Activated naive CD4-positive, alpha-beta T cell treated with anti-CD3 and anti-CD28 coated beads, Interleukin-2, amount 50 U/mL, for 72 hours (primary cell): ENCODE data around the gene ORC6. TPM values are rescaled to one million over a fixed set of nuclear protein-coding genes. Genes with fewer than 3 reads are reported as not detected.
"Not testable (repeated sequence)": the region's sequence is repeated elsewhere in the genome, so short reads cannot be mapped to it uniquely, and the experiment has no call there.

ENCODE experiments used
- ATAC-seq, 2 donors: fragments of 150-1000 bp; cut with Tn5 transposase; 2 replicates each; pipeline ENCODE4 v1.10.0; 2021; ENCODE audit warnings: mild to moderate bottlenecking in 2 of 2, moderate library complexity in 2 of 2
- DNase-seq, 2 donors: peaks; one replicate each; pipeline ENCODE4 v3.0.0; 2021 to 2022; ENCODE audit warnings: low spot score in 2 of 2
- H3K27ac Mint-ChIP-seq, 2 donors: one replicate each; pipeline ENCODE4 v1.8.0; 2022; ENCODE audit warnings: mild to moderate bottlenecking in 2 of 2, mixed read lengths in 2 of 2
- H3K36me3 Mint-ChIP-seq, 2 donors: one replicate each; pipeline ENCODE4 v1.8.0; 2022; ENCODE audit warnings: mixed read lengths in 2 of 2
- H3K9me3 Mint-ChIP-seq, 2 donors: one replicate each; pipeline ENCODE4 v1.8.0; 2022; ENCODE audit warnings: mixed read lengths in 2 of 2
- total RNA-seq, 2 donors: library from RNA; stranded (reverse); gene quantifications; one replicate each; pipeline ENCODE4 v1.2.3, GENCODE V29; 2022

Gene ORC6, protein sequence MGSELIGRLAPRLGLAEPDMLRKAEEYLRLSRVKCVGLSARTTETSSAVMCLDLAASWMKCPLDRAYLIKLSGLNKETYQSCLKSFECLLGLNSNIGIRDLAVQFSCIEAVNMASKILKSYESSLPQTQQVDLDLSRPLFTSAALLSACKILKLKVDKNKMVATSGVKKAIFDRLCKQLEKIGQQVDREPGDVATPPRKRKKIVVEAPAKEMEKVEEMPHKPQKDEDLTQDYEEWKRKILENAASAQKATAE
- total RNA-seq = 10 to 100 TPM; 42.9 to 64.0 TPM

DNA sequence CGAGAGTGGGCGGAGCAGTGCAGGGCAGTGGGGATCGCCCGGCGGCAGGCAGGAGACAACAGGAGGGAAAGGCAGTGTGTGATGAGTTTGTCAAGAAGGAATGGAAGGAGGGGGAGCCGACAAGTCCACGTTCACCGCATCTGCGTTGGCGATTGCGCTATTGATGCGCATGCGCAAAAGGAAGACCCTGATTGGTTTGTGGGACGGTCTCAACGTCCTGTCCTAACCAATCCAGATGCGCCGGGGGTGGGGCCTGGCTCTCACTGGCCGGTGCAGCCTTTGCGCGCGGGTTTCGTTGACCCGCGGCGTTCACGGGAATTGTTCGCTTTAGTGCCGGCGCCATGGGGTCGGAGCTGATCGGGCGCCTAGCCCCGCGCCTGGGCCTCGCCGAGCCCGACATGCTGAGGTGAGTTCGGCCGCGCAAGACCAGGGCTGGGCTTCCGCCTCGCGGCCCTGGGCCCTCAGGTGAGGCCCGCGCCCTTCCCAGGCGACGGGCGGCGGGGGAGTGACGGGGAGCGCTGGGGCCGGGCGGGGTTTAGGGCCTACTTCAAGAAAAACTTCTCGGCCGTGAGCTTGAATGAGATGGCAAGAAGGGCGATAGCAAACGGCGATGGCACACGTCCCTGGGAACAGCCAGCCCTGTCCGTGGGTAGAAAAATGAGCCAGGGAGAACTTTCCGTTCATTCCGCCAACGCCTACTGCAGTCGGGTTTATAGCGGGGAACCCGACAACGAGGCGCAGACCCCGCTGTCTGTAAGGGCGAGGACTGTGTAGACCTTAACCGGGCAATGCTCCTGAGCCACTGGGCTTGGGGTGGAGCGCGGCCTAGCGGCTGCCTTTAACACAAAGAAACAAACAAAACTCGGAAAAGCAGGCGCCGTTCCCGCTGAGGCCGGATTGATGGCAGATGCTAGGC is at the start of gene ORC6:
ORC6 (plus strand) TSS at position 295 of the 916 bp plus-strand sequence; CDS start at position 342, 47 bp downstream.
- ATAC-seq = peak; percentile 84 to 87
- peak; percentile 93 to 97 for DNase-seq
- Mint-ChIP-seq H3K36me3 (peaks cover 17 to 20% of the 10 kb centered on the region in 2 donors), H3K27ac (no peak within 1 kb of the TSS), H3K9me3 (no peaks in the 10 kb centered on the region)

DNA sequence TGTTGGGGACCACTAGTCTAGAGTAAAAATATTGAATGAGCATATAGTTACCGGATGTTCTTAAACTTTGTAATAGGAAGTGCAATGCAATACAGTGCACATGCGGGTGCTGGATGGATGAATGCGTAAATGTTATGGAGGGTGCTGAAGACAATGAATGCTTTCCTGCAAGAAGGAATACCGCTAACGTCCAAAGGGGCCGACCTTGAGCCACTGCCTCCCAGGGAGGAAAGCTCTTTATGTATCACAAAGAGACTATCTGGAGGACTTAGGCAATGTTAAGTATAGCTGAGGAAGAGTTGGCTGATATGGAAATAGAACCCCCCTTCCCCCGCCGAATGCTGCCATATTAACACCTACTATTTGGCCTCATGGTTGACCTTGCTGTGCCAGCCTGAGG is 40.8 kb upstream of the ORC6 start:
- Mint-ChIP-seq H3K27ac (no peak overlapping the region), H3K36me3 (peaks cover 4 to 8% of the 10 kb centered on the region in 2 donors), H3K9me3 (peaks cover 8% of the 10 kb centered on the region in 2 donors)
- no peak for DNase-seq
- ATAC-seq = no peak

DNA sequence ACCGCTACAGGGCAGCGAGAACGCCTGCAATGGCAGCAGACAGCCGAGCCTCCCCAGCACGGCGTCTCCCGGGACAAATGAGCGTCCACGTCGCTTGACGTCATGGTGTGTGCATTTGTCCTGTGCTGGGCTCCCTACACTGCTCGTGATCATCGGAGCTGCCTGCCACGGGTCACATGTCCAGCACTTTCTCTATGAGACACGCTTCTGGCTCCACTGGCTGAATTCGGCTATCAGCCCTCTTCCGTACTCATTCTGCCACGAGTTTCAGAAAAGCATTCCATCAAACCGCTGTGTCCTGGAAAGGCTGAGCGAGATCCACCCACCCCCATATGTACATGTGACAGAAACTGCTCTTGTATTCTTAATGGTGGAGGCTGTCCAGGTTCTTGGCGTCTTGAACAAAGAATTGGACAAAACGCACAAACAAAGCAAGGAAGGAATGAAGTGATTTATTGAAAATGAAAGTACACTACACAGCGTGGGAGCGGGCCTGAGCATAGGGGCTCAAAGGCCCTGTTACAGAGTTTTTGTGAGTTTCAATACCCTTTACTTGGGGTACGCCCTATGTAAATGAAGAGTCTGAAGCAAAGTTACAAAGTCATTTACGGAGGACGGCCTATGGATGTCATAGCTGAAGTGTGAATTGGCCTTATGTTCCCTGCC is 39.7 kb upstream of the ORC6 start:
- no peak for DNase-seq
- ATAC-seq = no peak
- Mint-ChIP-seq H3K9me3 (peaks cover 0 to 5% of the 10 kb centered on the region in 2 donors), H3K27ac (no peak overlapping the region), H3K36me3 (no peaks in the 10 kb centered on the region)

DNA sequence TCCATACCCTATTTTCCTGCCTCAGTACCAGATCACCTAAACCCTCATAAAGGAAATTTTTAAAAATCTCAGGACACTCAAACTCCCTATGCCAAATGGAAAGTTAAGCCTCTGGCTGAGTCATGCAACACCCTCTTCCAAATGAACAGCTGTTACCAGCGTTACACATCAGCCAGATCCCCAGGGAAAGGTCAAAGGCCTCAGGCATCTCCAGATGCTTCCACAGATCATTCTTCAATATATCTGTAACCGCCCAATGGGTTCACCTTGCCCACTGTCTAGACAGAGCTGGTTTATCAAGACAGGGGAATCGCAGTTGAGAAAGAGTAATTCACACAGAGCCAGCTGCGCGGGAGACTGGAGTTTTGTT is 39.2 kb upstream of the ORC6 start:
- no peaks in the 10 kb centered on the region for H3K36me3 Mint-ChIP-seq
- no peaks in the 10 kb centered on the region for H3K9me3 Mint-ChIP-seq
- no peak for ATAC-seq
- H3K27ac Mint-ChIP-seq = no peak overlapping the region
- DNase-seq = no peak

DNA sequence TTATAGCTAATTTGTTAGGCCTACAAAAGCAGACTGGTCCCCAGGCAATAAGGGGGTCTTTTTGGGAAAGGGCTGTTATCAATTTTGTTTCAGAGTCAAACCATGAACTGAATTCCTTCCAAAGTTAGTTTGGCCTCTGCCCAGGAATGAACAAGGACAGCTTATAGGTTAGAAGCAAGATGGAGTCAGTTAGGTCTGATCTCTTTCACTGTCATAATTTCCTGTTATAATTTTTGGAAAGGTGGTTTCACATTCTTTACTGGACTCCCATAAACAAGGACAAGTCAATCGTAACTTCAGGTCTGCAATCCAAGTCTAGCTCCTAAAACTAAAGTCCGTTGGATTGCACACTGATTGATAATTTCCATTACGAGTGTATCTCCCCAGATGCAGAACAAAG is 38.2 kb upstream of the ORC6 start:
- no peak for ATAC-seq
- Mint-ChIP-seq H3K9me3 (no peaks in the 10 kb centered on the region), H3K36me3 (peaks cover 0 to 4% of the 10 kb centered on the region in 2 donors), H3K27ac (no peak overlapping the region)
- no peak for DNase-seq

DNA sequence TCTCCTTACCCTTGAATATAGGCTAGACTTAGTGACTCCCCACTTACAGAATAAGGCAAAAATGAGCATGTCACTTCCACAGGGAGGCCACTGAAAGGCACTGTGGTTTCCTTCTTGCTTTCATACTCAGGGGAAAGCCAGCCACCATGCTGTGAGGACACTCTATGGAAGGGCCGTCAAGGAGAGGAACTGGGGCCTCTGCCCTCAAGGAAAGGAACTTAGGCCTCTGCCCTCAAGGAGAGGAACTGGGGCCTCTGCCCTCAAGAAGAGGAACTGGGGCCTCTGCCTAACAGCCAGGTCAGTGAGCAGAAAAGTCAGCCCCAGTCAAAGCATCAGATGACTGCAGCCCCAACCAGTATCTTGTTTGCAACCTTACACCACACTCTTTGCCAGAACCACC is 30.5 kb upstream of the ORC6 start:
- H3K27ac Mint-ChIP-seq = peak overlapping the region in 1 of 2 donors; percentile 84
- no peaks in the 10 kb centered on the region for H3K9me3 Mint-ChIP-seq

DNA sequence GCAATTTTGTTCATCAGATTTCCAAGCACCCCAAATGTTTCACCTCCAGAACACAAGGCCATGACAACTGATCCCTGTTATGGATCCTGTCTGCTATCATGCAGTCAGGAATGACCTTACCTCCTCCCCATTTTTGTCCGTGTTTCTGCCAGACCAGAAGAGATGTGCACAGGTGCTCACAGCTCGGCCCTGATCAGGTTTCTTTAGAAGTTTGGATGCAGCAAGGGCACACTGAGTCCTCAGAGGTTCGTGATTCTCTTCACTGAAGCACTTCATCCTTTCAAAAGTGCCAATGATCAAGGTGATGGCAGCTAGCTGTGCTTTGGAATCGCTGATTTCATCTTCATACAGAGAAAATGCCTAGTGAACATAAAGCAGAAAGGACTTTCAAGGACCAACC is 27.3 kb upstream of the ORC6 start:
- Mint-ChIP-seq H3K36me3 (peaks cover 5 to 7% of the 10 kb centered on the region in 2 donors), H3K9me3 (no peaks in the 10 kb centered on the region), H3K27ac (no peak overlapping the region)
- ATAC-seq = no peak
- DNase-seq = no peak

More for the DNA sequence above, 30.5 kb upstream of the ORC6 start:
- peak; percentile 87 for ATAC-seq
- DNase-seq = no peak
- peaks cover 7 to 10% of the 10 kb centered on the region in 2 donors for H3K36me3 Mint-ChIP-seq

DNA sequence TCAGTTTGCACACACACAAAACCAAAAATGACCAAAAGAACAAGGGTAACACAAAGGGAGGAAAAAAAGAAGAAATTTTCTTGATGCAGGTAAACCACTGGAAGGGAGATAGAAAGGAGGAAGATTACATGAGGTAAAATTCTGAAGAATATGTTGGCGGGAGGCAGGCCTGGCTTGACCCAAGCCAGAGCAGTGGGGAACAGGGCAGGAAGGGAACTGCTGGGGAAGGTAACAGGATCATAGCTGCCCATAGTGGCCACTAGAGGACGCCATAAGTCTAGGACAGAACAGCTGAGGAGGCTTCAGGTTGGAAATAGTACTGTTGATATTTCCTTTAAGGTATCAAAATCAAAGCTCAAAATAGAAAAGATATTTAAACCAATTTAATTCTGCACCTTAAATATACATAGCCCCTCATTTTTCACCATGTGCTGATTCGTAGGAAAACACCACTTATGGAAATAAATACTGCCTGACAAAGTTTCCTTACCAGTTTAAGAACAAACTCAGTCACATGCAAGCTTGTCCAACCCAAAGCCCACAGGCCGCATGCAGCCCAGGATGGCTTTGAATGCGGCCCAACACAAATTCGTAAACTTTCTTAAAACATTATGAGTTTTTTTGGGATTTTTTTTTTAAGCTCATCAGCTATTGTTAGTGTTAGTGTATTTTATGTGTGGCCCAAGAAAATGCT is 16.0 kb upstream of the ORC6 start:
- DNase-seq = peak in 1 of 2 donors; percentile 26
- Mint-ChIP-seq H3K9me3 (no peaks in the 10 kb centered on the region), H3K27ac (no peak overlapping the region), H3K36me3 (peaks cover 6 to 7% of the 10 kb centered on the region in 2 donors)
- peak; percentile 91 to 96 for ATAC-seq

DNA sequence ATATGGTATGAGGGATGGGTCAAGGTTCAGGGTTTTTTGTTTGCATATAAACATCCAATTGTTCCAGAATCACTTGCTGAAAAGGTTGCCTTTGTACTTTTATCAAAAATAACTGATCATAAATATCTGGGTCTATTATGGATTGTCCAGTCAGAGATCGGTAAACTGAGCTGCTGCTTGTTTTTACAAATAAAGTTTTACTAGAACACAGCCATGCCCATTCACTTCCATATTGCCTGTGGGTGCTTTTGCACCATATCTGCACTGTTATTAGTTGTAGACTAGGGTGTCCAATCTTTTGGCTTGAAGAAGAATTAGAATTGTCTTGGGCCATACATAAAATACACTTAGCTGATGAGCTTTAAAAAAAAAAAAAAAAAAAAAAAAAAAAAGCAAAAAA is 11.5 kb upstream of the ORC6 start:
- H3K9me3 Mint-ChIP-seq, ATAC-seq, DNase-seq: not testable (repeated sequence)
- Mint-ChIP-seq H3K27ac (peak overlapping the region in 1 of 2 donors; percentile 26), H3K36me3 (peaks cover 0 to 12% of the 10 kb centered on the region in 2 donors)

DNA sequence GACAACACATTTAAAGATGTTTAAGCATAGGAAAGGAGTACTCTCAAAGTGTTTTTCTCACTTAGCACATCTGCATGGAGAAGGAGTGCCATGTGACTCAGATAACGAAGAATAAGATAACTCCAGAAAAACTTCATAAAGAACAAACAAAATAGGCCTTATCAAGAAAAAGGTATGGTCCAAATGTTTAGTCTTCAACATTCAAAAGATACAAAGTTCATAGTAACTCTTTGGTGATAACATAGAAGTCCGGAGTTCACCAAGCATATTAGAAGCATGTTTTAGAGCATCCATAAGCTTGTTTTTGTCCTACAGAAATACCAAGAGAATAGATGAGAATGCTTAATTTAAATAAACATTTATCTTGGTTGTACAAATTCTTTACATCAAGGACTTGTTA is 7.6 kb upstream of the ORC6 start:
- H3K27ac Mint-ChIP-seq, DNase-seq, ATAC-seq, H3K36me3 Mint-ChIP-seq, H3K9me3 Mint-ChIP-seq: not testable (repeated sequence)

DNA sequence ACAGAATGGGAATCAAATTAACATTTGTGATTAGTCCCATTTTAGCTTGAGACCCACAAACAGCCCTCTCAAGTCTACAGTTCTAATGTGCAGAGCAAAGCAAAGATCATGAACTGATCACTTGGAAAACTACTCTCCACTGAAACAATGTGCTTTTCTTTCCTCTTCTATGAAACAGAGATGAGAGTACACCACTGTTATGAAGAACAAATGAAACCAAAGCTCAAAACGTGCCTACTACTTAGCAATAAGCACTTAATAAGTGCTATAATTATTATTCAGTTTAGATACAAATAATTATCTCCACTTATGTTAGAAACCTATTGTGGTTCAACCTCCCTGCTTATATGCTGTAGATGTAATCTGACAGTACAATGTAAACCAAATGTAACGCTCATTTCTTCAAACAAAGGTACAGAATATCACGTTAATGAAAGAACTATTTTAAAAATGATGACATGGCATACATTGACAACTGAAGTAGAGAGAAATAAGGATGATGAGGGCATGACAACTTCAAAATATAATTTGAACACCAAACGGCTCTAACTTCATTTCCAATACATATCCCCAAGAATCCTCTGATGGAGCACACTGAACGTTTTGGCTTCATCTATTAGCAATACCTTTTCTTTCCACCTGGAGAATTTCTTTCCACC is 2.5 kb upstream of the ORC6 start:
- no peaks in the 10 kb centered on the region for H3K9me3 Mint-ChIP-seq
- ATAC-seq (no peak), DNase-seq (no peak)
- no peak overlapping the region for H3K27ac Mint-ChIP-seq
- peaks cover 11 to 15% of the 10 kb centered on the region in 2 donors for H3K36me3 Mint-ChIP-seq

DNA sequence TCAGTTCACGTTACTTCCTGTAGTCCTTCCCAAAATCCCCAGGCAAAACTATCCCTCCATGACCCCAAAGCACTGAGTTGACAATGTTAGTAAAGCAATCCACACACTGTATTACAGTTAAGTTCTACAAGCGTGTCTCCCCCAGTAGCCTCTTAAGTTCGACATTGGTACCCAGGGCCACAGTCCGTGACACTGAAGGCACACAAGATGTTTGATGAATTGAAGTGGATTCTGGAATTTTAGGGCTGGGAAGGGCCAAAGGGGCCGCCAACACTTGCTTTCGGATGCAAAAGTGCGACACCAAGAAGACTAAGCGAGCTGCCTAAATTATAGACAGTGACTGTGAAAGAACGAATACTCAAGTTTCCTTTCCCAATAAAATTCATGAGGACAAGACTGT is 2.0 kb upstream of the ORC6 start:
- no peaks in the 10 kb centered on the region for H3K9me3 Mint-ChIP-seq
- ATAC-seq (no peak), DNase-seq (no peak)
- no peak overlapping the region for H3K27ac Mint-ChIP-seq
- peaks cover 15 to 16% of the 10 kb centered on the region in 2 donors for H3K36me3 Mint-ChIP-seq

DNA sequence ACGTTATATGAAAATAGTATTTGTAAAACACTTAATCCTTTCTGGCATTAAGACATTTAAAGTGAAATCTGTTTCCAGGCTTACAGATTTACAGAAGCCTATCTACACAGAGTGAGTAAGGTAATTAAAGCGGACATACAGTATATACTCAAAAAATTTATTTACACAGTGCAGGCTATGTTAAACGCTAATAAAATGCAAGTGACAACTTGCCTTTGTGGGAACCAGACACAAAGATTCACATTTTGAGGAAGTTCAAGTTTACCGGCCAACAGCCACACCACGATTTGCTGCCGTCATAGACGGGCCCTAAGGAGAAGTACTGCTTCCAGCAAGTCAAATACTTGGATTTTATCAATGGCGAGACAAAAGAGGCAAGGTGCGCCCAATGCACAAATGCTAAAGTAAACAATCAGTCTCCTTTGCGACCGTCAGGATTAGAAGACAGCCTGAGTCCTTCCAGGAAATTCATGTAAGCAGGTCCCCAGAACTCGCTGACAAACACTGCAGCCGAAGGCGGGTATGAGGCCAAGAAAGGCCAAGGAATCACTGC is 1.3 kb upstream of the ORC6 start:
- no peaks in the 10 kb centered on the region for H3K9me3 Mint-ChIP-seq
- ATAC-seq = no peak
- DNase-seq = no peak
- H3K36me3 Mint-ChIP-seq = peaks cover 17 to 18% of the 10 kb centered on the region in 2 donors
- no peak overlapping the region for H3K27ac Mint-ChIP-seq

DNA sequence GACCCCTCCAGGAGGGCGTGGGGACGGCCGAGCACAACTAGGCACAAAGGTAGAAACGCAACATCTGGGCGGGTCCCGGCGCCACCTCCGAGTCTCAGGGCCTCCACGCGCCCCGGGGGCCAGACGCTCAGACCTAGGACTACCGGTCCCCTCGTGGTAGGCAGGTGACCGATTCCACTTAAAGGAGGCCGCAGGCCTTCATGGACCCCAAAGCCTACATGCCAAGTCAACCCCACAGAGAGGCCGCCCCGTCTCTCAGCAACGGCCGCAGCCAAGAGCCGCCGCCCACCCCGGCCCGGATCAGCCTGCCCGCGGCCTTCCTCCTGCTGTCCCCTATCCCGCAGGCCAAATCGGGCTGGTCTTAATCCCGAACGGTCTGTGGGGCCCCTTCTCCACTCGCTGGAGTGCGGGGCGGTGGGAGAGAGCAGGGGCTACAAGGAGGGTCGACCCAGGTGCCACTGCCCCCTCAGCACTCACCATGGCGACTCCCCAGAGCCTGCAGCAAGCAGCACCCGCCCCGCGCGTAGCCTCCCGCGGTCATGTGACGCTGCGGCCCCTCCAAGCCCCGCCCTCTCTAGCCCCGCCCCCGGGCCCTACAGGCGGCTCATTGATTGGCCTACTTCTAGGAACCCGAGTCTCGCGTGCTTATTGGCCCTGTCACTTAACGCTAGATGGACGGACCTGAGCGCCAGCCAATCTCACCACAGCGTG is 650 bp upstream of the ORC6 start, which contains the start of gene VPS35:
VPS35 (minus strand) TSS at position 525 of the 711 bp plus-strand sequence; CDS start at position 480, 45 bp downstream.
- ATAC-seq (peak; percentile 90 to 92), DNase-seq (peak; percentile 99 to 100)
- Mint-ChIP-seq H3K27ac (no peak within 1 kb of the TSS), H3K9me3 (no peaks in the 10 kb centered on the region), H3K36me3 (peaks cover 17 to 19% of the 10 kb centered on the region in 2 donors)
